A549 (cell line): Measurements from ENCODE around the gene ATP11A.

Experiments used
- EP300 ChIP-seq, 2 experiments: fragments of >200 bp; sonication (Bioruptor Twin); formaldehyde crosslinking; IDR thresholded peaks; 2 replicates in 1 of 2; 3 replicates in 1 of 2; pipeline ENCODE4 v1.6.1; 2016 to 2017
- POLR2A ChIP-seq: IDR thresholded peaks from 2 replicates; pipeline ENCODE4 v1.6.1; 2012; ENCODE audit warnings: mild to moderate bottlenecking, low read length
- TF ChIP-seq, protein P1 (sequence below): fragments of >200 bp; sonication (Bioruptor Twin); formaldehyde crosslinking; IDR thresholded peaks from 3 replicates; pipeline ENCODE4 v1.5.1; 2016
- TF ChIP-seq, protein P2 (sequence below): IDR thresholded peaks from 2 replicates; pipeline ENCODE4 v1.6.1; 2012

DNA sequence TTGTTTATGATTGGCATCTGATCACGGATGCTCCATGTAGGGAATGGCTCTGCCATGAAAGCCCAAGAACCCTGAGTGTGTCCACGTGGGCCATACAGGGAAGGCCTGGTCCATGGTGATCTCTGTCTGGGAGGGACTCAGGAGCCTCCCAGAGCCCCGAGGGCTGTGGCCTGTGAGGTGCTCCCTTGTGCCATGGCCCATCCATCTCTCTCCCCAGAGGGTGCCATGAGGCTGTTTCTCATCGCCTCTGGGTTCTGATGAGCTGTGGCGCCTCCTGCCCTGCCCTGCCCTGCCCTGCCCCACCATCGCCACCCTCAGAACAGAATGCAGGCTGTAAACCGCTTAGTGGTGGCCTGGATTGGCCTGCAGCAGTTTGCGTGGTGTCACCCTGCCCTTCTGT lies 83.1 kb downstream of the ATP11A start:
- TF ChIP-seq, protein P1, sequence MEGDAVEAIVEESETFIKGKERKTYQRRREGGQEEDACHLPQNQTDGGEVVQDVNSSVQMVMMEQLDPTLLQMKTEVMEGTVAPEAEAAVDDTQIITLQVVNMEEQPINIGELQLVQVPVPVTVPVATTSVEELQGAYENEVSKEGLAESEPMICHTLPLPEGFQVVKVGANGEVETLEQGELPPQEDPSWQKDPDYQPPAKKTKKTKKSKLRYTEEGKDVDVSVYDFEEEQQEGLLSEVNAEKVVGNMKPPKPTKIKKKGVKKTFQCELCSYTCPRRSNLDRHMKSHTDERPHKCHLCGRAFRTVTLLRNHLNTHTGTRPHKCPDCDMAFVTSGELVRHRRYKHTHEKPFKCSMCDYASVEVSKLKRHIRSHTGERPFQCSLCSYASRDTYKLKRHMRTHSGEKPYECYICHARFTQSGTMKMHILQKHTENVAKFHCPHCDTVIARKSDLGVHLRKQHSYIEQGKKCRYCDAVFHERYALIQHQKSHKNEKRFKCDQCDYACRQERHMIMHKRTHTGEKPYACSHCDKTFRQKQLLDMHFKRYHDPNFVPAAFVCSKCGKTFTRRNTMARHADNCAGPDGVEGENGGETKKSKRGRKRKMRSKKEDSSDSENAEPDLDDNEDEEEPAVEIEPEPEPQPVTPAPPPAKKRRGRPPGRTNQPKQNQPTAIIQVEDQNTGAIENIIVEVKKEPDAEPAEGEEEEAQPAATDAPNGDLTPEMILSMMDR, result no peak
- TF ChIP-seq EP300 (IDR thresholded peaks at IDR 0.05) (no peak), POLR2A (no peak)
- TF ChIP-seq, protein P2, sequence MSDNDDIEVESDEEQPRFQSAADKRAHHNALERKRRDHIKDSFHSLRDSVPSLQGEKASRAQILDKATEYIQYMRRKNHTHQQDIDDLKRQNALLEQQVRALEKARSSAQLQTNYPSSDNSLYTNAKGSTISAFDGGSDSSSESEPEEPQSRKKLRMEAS, result no peak
